ENCODE results near the gene C16orf74.

Gene C16orf74

DNA sequence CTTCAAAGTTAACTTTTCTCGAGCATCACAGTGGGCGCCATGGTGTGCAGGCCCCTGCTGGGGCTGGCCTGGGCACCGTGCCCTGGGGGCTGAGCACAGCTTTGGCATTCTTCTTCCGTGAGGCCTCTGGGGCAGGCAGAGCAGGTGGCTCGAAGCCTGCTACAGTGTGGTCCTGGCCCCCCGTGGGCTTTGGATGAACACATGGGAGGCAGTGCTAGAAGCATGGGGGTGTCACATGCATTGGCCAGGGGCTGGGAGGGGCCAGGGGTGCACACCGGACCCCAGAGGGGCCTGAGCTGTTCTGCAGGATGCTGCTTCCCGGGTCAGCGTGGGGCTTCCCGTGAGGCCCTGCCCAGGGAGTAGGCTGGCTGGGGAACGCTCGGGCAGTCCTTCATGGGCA is 12.1 kb upstream of the C16orf74 start:
- no peak overlapping the region for H3K9ac ChIP-seq (ENCODE audit: low read depth in 1 of 2, low read length in 2 of 2)
- peaks cover 2 to 10% of the 10 kb centered on the region in 2 donors for H3K27me3 ChIP-seq (ENCODE audit: control insufficient read depth in 2 of 2, insufficient read depth in 2 of 2, low read length in 2 of 2)
- H3K36me3 ChIP-seq (ENCODE audit: control insufficient read depth in 2 of 2, insufficient read depth in 2 of 2, low read length in 2 of 2): no peaks in the 10 kb centered on the region
- no peaks in the 10 kb centered on the region for H3K9me3 ChIP-seq (ENCODE audit: control insufficient read depth in 2 of 2, low read length in 2 of 2)
- H3K27ac ChIP-seq (ENCODE audit: low read depth in 2 of 2, low read length in 2 of 2): no peak overlapping the region
- H3K4me1 ChIP-seq (ENCODE audit: control insufficient read depth in 2 of 2, insufficient read depth in 2 of 2, low read length in 2 of 2): no peaks in the 10 kb centered on the region
- no peak overlapping the region for H3K4me3 ChIP-seq (ENCODE audit: low read length in 2 of 2)

DNA sequence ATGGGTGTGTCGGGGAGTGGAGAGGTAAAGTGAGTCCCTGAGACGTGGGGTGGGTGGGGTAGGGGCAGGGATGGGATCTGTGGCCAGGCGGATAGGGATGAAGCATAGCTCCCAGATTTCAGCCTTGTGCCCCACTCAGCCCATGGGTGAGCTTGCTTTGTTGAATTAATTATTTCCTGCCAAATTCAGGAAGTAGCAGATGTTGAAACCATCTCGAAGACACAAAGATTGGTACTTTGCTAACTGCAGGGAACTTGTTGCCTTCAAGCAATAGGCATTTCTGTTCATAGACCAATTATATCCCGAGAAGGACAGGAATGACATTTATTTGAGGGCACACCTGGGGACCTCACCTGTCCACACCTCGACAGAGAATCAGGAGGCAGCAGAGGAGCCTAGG is 11.0 kb upstream of the C16orf74 start:
- H3K27ac ChIP-seq (ENCODE audit: low read depth in 2 of 2, low read length in 2 of 2): no peak overlapping the region
- H3K4me1 ChIP-seq (ENCODE audit: control insufficient read depth in 2 of 2, insufficient read depth in 2 of 2, low read length in 2 of 2): no peaks in the 10 kb centered on the region
- H3K27me3 ChIP-seq (ENCODE audit: control insufficient read depth in 2 of 2, insufficient read depth in 2 of 2, low read length in 2 of 2): peaks cover 2 to 10% of the 10 kb centered on the region in 2 donors
- no peak overlapping the region for H3K9ac ChIP-seq (ENCODE audit: low read depth in 1 of 2, low read length in 2 of 2)
- H3K36me3 ChIP-seq (ENCODE audit: control insufficient read depth in 2 of 2, insufficient read depth in 2 of 2, low read length in 2 of 2): no peaks in the 10 kb centered on the region
- H3K9me3 ChIP-seq (ENCODE audit: control insufficient read depth in 2 of 2, low read length in 2 of 2): no peaks in the 10 kb centered on the region
- H3K4me3 ChIP-seq (ENCODE audit: low read length in 2 of 2): no peak overlapping the region

DNA sequence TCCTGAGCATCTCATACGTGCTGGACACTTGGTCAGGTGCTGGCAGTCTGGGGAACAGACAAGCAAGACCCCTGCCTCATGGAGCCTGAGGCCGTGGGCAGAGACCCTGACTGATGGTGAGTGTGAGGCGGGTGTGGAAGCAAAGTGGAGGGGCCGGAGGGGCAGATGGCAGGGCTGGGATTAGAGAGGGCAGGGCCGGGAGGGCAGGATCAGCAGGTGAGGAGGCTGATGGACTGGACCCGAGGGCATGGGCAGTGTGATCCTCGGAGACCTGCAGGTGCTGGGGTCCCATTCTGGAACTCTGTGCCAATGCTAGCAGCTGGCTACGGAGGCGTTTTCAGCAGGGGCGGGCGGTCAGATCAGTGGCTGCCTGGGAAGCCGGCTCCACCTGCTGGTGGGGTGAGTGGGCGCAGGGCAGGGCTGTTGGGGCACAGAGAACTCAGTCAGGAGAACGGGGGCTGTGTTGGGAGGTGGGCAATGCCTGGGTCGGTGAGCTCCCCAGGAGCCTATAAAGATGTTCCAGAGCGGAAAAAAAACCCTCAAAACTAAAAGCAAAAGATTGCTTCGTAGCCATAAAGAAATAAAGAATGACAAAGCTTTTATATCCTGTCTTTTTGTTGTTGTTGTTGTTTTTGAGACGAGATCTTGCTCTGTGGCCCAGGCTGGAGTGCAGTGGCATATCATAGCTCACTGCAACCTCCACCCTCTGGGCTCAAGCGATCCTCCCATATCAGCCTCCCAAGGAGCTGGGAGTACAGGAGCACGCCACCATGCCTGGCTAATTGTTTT is 8.9 kb upstream of the C16orf74 start:
- Histone ChIP-seq H3K4me1 (ENCODE audit: control insufficient read depth in 2 of 2, insufficient read depth in 2 of 2, low read length in 2 of 2) (no peaks in the 10 kb centered on the region), H3K9ac (ENCODE audit: low read depth in 1 of 2, low read length in 2 of 2) (no peak overlapping the region), H3K36me3 (ENCODE audit: control insufficient read depth in 2 of 2, insufficient read depth in 2 of 2, low read length in 2 of 2) (no peaks in the 10 kb centered on the region), H3K27me3 (ENCODE audit: control insufficient read depth in 2 of 2, insufficient read depth in 2 of 2, low read length in 2 of 2) (peaks cover 2 to 10% of the 10 kb centered on the region in 2 donors), H3K9me3 (ENCODE audit: control insufficient read depth in 2 of 2, low read length in 2 of 2) (no peaks in the 10 kb centered on the region), H3K4me3 (ENCODE audit: low read length in 2 of 2) (no peak overlapping the region), H3K27ac (ENCODE audit: low read depth in 2 of 2, low read length in 2 of 2) (no peak overlapping the region)

DNA sequence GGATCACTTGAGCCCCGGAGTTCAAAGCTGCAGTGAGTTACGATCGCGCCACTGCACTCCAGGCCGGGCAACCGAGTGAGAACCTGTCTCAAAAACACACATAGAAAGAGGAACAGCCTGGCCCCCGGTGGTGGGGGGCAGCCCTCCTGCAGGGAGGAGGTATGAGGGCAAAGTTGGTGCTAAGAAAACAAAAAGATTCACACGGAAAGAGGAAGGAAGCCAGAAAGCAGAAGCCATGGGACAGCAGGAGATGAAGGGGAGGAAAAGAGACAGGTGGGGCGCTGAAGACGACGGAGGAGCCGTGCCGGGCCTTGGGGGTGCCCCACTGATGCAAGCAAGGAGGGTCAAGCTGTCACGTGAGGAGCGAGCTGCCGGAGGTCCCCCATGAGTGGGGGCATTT is 8.2 kb upstream of the C16orf74 start:
- no peak overlapping the region for H3K27ac ChIP-seq (ENCODE audit: low read depth in 2 of 2, low read length in 2 of 2)
- H3K9me3 ChIP-seq (ENCODE audit: control insufficient read depth in 2 of 2, low read length in 2 of 2): no peaks in the 10 kb centered on the region
- no peak overlapping the region for H3K4me3 ChIP-seq (ENCODE audit: low read length in 2 of 2)
- no peak overlapping the region for H3K9ac ChIP-seq (ENCODE audit: low read depth in 1 of 2, low read length in 2 of 2)
- H3K27me3 ChIP-seq (ENCODE audit: control insufficient read depth in 2 of 2, insufficient read depth in 2 of 2, low read length in 2 of 2): peaks cover 2 to 12% of the 10 kb centered on the region in 2 donors
- H3K4me1 ChIP-seq (ENCODE audit: control insufficient read depth in 2 of 2, insufficient read depth in 2 of 2, low read length in 2 of 2): peaks cover under 1 to 7% of the 10 kb centered on the region in 2 donors
- no peaks in the 10 kb centered on the region for H3K36me3 ChIP-seq (ENCODE audit: control insufficient read depth in 2 of 2, insufficient read depth in 2 of 2, low read length in 2 of 2)

DNA sequence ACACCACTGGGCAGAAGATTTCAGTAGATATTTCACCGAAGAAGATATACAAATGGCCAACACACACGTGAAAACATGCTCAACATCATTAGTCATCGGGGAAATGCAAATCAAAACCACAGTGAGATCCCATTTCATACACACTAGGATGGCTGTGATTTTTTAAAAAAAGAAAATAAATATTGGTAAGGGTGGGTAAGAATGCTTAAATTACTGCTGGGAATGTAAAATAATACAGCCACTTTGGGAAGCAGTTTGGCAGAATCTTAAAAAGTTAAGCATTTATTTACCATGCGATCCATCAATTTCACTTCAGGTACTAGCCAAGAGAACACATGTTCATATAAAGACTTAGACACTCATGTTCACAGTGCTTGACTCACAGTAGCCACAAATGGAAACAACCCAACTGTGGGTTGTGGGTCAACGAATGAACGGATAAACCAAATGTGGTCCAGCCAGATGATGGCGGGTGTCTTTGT is 6.5 kb upstream of the C16orf74 start:
- Histone ChIP-seq H3K4me3 (ENCODE audit: low read length in 2 of 2) (no peak overlapping the region), H3K9me3 (ENCODE audit: control insufficient read depth in 2 of 2, low read length in 2 of 2) (no peaks in the 10 kb centered on the region), H3K27ac (ENCODE audit: low read depth in 2 of 2, low read length in 2 of 2) (peak overlapping the region; percentile 38 to 77), H3K27me3 (ENCODE audit: control insufficient read depth in 2 of 2, insufficient read depth in 2 of 2, low read length in 2 of 2) (peaks cover 2 to 22% of the 10 kb centered on the region in 2 donors), H3K4me1 (ENCODE audit: control insufficient read depth in 2 of 2, insufficient read depth in 2 of 2, low read length in 2 of 2) (peaks cover 10 to 12% of the 10 kb centered on the region in 2 donors), H3K9ac (ENCODE audit: low read depth in 1 of 2, low read length in 2 of 2) (no peak overlapping the region), H3K36me3 (ENCODE audit: control insufficient read depth in 2 of 2, insufficient read depth in 2 of 2, low read length in 2 of 2) (no peaks in the 10 kb centered on the region)

DNA sequence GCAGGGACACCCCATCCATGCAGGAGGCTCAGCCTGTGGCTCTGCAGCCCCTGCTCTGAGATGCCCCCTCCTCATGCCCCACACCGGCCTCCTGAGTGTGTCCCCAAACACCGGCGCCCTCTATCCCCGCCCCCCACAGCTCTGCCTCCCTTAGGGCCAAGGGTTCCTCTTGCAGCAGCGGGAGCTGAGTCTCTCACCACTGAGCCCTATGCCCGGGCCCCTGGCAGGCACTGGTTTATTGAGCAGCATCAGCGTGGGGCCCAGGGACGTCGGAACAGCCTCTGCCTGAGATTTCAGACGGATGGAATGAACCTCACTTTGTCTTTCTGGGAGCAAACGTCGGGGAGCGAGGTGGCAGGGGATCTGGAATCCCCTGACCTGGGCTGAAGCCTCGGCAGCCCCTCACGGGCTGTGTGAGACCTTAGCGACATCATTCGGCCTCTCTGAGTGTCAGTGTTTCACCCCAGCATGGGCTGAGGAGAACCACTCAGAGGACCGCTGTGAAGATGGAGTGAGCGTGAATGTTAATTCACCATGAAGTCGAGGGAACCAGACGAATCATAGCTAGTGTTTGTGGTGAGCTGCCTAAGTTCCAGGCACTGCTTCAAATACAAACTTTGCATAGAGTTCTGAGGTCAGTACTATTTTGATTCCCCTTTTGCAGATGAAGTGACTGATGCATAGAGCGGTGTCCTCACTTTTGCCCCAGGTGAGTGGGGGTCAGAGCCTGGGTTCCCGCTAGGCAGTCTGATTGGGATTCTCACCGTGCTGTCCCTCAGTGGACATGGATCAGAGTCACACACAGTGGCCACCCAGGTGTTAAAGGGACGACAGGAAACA is 5.3 kb upstream of the C16orf74 start:
- H3K4me3 ChIP-seq (ENCODE audit: low read length in 2 of 2): no peak overlapping the region
- no peaks in the 10 kb centered on the region for H3K36me3 ChIP-seq (ENCODE audit: control insufficient read depth in 2 of 2, insufficient read depth in 2 of 2, low read length in 2 of 2)
- no peaks in the 10 kb centered on the region for H3K9me3 ChIP-seq (ENCODE audit: control insufficient read depth in 2 of 2, low read length in 2 of 2)
- H3K9ac ChIP-seq (ENCODE audit: low read depth in 1 of 2, low read length in 2 of 2): peak overlapping the region; percentile 5
- H3K27me3 ChIP-seq (ENCODE audit: control insufficient read depth in 2 of 2, insufficient read depth in 2 of 2, low read length in 2 of 2): peaks cover 10 to 30% of the 10 kb centered on the region in 2 donors
- peaks cover 10 to 23% of the 10 kb centered on the region in 2 donors for H3K4me1 ChIP-seq (ENCODE audit: control insufficient read depth in 2 of 2, insufficient read depth in 2 of 2, low read length in 2 of 2)
- H3K27ac ChIP-seq (ENCODE audit: low read depth in 2 of 2, low read length in 2 of 2): peak overlapping the region; percentile 38 to 77

DNA sequence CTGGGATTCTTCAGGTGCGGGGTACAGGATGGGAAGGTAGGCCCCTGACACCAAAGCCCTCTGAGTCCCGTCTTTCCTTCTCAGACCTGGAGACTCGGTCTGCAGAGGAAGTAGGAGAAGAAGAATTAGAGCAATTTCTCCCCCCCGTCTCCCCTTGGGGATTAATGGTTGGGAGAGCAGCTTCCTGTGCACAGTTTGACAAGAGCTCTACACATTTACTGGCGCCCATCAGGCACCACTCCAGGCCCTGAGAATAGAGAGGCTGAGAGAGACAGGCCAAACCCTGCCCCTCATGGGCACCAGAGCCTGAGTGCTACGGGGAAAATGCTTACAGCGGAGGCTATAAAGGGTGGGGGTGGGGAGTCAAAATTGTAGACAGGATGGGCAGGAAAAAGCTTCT is 3.5 kb upstream of the C16orf74 start:
- Histone ChIP-seq H3K27ac (ENCODE audit: low read depth in 2 of 2, low read length in 2 of 2) (peak overlapping the region in 1 of 2 donors; percentile 6), H3K36me3 (ENCODE audit: control insufficient read depth in 2 of 2, insufficient read depth in 2 of 2, low read length in 2 of 2) (no peaks in the 10 kb centered on the region), H3K4me3 (ENCODE audit: low read length in 2 of 2) (no peak overlapping the region), H3K9me3 (ENCODE audit: control insufficient read depth in 2 of 2, low read length in 2 of 2) (no peaks in the 10 kb centered on the region), H3K9ac (ENCODE audit: low read depth in 1 of 2, low read length in 2 of 2) (no peak overlapping the region), H3K4me1 (ENCODE audit: control insufficient read depth in 2 of 2, insufficient read depth in 2 of 2, low read length in 2 of 2) (peaks cover 18 to 36% of the 10 kb centered on the region in 2 donors), H3K27me3 (ENCODE audit: control insufficient read depth in 2 of 2, insufficient read depth in 2 of 2, low read length in 2 of 2) (peaks cover 16 to 38% of the 10 kb centered on the region in 2 donors)

DNA sequence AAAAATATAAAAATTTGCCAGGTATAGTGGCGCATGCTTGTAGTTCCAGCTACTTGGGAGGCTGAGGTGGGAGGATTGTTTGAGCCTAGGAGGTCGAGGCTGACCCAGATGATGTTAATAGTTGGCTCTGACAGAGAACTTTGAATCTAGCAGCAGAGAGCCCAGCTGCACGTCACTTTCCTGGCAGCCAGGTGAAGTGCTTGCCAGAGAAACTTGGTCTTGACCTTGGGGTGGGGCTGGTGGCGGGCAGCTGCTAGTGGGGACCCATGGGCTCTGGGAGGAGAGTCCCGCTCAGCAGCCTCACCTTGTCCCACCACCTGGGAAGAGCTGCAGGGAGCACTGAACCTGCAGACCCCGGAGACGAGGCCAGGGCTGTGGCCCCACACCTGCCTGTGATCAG is 3.1 kb upstream of the C16orf74 start:
- no peak overlapping the region for H3K4me3 ChIP-seq (ENCODE audit: low read length in 2 of 2)
- H3K27ac ChIP-seq (ENCODE audit: low read depth in 2 of 2, low read length in 2 of 2): no peak overlapping the region
- no peak overlapping the region for H3K9ac ChIP-seq (ENCODE audit: low read depth in 1 of 2, low read length in 2 of 2)
- H3K27me3 ChIP-seq (ENCODE audit: control insufficient read depth in 2 of 2, insufficient read depth in 2 of 2, low read length in 2 of 2): peaks cover 17 to 38% of the 10 kb centered on the region in 2 donors
- no peaks in the 10 kb centered on the region for H3K36me3 ChIP-seq (ENCODE audit: control insufficient read depth in 2 of 2, insufficient read depth in 2 of 2, low read length in 2 of 2)
- peaks cover 18 to 36% of the 10 kb centered on the region in 2 donors for H3K4me1 ChIP-seq (ENCODE audit: control insufficient read depth in 2 of 2, insufficient read depth in 2 of 2, low read length in 2 of 2)
- no peaks in the 10 kb centered on the region for H3K9me3 ChIP-seq (ENCODE audit: control insufficient read depth in 2 of 2, low read length in 2 of 2)

DNA sequence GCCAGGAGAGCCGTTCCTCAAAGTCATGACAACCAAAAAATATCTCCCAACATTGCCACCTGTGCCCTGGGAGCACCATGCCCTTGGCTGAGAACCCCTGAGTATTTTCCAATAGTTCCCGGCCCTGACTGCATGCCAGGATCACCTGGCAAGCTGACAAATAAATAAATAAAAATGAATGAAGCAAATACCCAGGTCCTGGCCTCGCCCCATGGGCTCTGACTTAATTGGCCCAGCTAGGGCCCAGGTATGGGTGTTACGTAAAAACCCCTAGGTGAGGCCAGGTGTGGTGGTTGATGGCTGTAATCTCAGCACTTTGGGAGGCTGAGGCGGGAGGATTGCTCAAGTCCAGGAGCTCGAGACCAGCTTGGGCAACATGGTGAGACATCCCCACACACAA is 2.7 kb upstream of the C16orf74 start:
- Histone ChIP-seq H3K36me3 (ENCODE audit: control insufficient read depth in 2 of 2, insufficient read depth in 2 of 2, low read length in 2 of 2) (no peaks in the 10 kb centered on the region), H3K9me3 (ENCODE audit: control insufficient read depth in 2 of 2, low read length in 2 of 2) (no peaks in the 10 kb centered on the region), H3K27me3 (ENCODE audit: control insufficient read depth in 2 of 2, insufficient read depth in 2 of 2, low read length in 2 of 2) (peaks cover 17 to 38% of the 10 kb centered on the region in 2 donors), H3K27ac (ENCODE audit: low read depth in 2 of 2, low read length in 2 of 2) (no peak overlapping the region), H3K9ac (ENCODE audit: low read depth in 1 of 2, low read length in 2 of 2) (no peak overlapping the region), H3K4me1 (ENCODE audit: control insufficient read depth in 2 of 2, insufficient read depth in 2 of 2, low read length in 2 of 2) (peaks cover 18 to 36% of the 10 kb centered on the region in 2 donors), H3K4me3 (ENCODE audit: low read length in 2 of 2) (no peak overlapping the region)

All from mucosa of rectum (tissue), 2 donors.